Sigmoid colon (tissue), 7 donors: ENCODE data around the gene GNB5. TPM values are rescaled to one million over a fixed set of nuclear protein-coding genes. Genes with fewer than 3 reads are reported as not detected.

Source experiments
- DNase-seq: peaks from one replicate; pipeline ENCODE4 v3.0.0-alpha.2; 2019
- H3K27ac ChIP-seq, 4 donors: fragments of 200-600 bp; sonication (generic); one replicate each; pipeline ENCODE4 v1.5.1; 2016 to 2019; ENCODE audit warnings: mild to moderate bottlenecking in 1 of 4
- H3K27me3 ChIP-seq, 3 donors: fragments of 200-600 bp; sonication (generic); one replicate each; pipeline ENCODE4 v1.5.1; 2019; ENCODE audit warnings: mild to moderate bottlenecking in 1 of 3
- H3K36me3 ChIP-seq, 4 donors: fragments of 200-600 bp; sonication (generic); one replicate each; pipeline ENCODE4 v1.5.1; 2016 to 2019
- H3K4me1 ChIP-seq, 4 donors: fragments of 200-600 bp; sonication (generic); one replicate each; pipeline ENCODE4 v1.5.1; 2017 to 2019
- H3K4me3 ChIP-seq, 4 donors: fragments of 200-600 bp; sonication (generic); one replicate each; pipeline ENCODE4 v1.5.1; 2017 to 2019; ENCODE audit warnings: mild to moderate bottlenecking in 2 of 4, moderate library complexity in 1 of 4
- H3K9me3 ChIP-seq, 4 donors: fragments of 200-600 bp in 3 of 4; sonication (generic) in 3 of 4; one replicate each; pipeline versions ENCODE4 v1.5.1 to v1.6.1; 2013 to 2019
- EP300 ChIP-seq, 4 donors: sonication (generic); formaldehyde crosslinking; IDR thresholded peaks; one replicate each; pipeline ENCODE4 v1.6.1; 2017; ENCODE audit warnings: antibody characterized with exemption in 4 of 4
- POLR2A ChIP-seq, 2 donors: fragments of 450-650 bp; IDR thresholded peaks; one replicate each; pipeline ENCODE4 v1.6.1; 2016; ENCODE audit warnings: antibody characterized with exemption in 2 of 2, mild to moderate bottlenecking in 2 of 2, moderate library complexity in 2 of 2
- POLR2AphosphoS5 ChIP-seq, 4 donors: sonication (generic); formaldehyde crosslinking; IDR thresholded peaks; one replicate each; pipeline ENCODE4 v1.6.1; 2017; ENCODE audit warnings: antibody characterized with exemption in 4 of 4
- WGBS, 2 donors: extraction: QIAGEN DNeasy Blood & Tissue Kit; methylation state at CpG; one replicate each; pipeline ENCODE4 v1.1.7; 2013; 5-methylcytosine and 5-hydroxymethylcytosine counted together
- intact Hi-C: fragments of 100-400 bp; cut with DNase I; formaldehyde crosslinking; loops from one replicate; pipeline ENCODE4 v1.15.1; 2023
- polyA plus RNA-seq, 3 donors: library from polyadenylated mRNA; stranded (reverse); fragments of 200-250 nt; gene quantifications; one replicate each; pipeline ENCODE4 v1.2.3, GENCODE V29; 2013
- total RNA-seq, 4 donors: library from RNA; depleted of rRNA; stranded (reverse); fragments of >200 nt; gene quantifications; one replicate each; pipeline ENCODE4 v1.1.0, GENCODE V29; 2016
- TF ChIP-seq, protein P1 (sequence below), 4 experiments: fragments of 450-650 bp in 3 of 4; fragments of 200-600 bp in 1 of 4; IDR thresholded peaks; one replicate each; pipeline ENCODE4 v1.5.1; 2016 to 2019; ENCODE audit warnings: antibody characterized with exemption in 4 of 4, mild to moderate bottlenecking in 3 of 4, moderate library complexity in 2 of 4
- donor health status: healthy with polysubstance abuse.
- donor health status: Bipolar disorder and iron deficiency.
- donor health status: healthy.

Gene GNB5
- total and polyA plus RNA-seq, 7 donors: 7.8 to 39.9 (median 31.9) TPM

DNA sequence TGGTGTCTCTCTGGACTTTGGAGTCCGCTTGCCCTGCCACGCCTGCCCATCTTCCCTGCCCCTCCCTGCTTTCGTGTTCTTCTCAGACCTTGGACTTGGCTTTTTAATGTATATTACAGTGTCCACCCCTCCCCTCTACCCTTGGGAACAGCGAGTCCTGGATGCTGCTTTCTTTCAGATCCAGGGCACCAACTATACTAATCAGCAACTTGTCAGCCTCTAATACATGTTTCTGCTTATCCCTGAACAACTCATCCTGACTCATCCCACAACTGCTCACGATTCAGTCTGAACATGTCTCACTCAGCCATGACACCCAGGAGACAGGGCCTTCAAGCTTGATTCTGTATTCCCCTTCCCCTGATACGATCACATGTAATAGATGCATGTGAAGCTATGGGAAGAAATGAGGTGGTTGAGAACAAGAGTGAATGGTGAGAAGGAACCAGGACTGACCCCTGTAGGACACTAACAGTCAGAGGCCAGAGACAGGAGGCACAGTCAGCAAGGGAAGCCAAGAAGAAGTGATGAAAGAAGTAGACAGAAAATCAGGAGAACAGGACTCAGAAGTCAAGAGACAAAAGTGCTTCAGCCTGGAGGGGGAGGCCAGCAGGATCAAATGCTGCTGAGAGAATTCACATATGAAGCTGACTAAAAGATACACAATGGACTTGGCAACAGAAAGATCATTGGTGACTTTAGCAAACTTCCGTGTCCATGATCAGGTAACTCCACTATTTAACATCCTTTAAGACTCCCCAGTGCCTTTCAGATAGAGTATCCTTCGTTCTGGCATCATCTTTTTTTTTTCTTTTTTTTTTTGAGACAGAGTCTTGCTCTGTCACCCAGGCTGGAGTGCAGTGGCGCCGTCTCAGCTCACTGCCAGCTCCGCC lies 114.1 kb downstream of the GNB5 start:
- no peak for DNase-seq
- Histone ChIP-seq H3K9me3 (no peaks in the 10 kb centered on the region), H3K36me3 (no peaks in the 10 kb centered on the region), H3K4me3 (no peak overlapping the region), H3K4me1 (peaks cover 0 to 6% (median 3%) of the 10 kb centered on the region in 4 donors), H3K27me3 (no peaks in the 10 kb centered on the region), H3K27ac (no peak overlapping the region)
- 55 to 83% methylated on average over 11 of the region's 11 CpGs for WGBS, 2 donors
- TF ChIP-seq POLR2A (IDR thresholded peaks at IDR 0.05) (no peak), EP300 (IDR thresholded peaks at IDR 0.05) (no peak), POLR2AphosphoS5 (IDR thresholded peaks at IDR 0.05) (no peak)
- TF ChIP-seq, protein P1, sequence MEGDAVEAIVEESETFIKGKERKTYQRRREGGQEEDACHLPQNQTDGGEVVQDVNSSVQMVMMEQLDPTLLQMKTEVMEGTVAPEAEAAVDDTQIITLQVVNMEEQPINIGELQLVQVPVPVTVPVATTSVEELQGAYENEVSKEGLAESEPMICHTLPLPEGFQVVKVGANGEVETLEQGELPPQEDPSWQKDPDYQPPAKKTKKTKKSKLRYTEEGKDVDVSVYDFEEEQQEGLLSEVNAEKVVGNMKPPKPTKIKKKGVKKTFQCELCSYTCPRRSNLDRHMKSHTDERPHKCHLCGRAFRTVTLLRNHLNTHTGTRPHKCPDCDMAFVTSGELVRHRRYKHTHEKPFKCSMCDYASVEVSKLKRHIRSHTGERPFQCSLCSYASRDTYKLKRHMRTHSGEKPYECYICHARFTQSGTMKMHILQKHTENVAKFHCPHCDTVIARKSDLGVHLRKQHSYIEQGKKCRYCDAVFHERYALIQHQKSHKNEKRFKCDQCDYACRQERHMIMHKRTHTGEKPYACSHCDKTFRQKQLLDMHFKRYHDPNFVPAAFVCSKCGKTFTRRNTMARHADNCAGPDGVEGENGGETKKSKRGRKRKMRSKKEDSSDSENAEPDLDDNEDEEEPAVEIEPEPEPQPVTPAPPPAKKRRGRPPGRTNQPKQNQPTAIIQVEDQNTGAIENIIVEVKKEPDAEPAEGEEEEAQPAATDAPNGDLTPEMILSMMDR (IDR thresholded peaks at IDR 0.05): no peak
- intact Hi-C loops: loop anchor here (5.0 to 10.0 kb wide), 2 partner anchors 148 to 190 kb away; no protein-coding TSS in a partner anchor

DNA sequence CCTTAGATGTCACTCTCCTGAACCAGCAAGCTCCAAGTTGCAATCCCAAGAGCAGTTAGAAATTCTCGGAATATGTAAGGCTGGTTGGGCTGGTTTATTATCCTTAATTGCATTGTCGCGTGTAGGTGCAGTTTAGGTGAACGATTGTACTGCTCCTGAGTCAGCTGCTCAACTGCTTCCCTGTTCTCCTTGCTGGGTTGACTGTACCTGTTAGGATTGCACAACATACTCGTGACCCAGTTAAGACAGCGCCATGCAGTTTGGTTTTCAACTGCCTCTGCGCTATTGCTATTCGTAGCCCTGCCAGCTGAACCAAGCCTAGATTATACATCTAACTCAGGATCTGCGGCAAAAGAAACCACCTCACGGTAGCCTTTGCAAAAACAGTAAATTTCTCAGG lies 119.6 kb downstream of the GNB5 start:
- Histone ChIP-seq H3K4me3 (no peak overlapping the region), H3K4me1 (no peaks in the 10 kb centered on the region), H3K36me3 (no peaks in the 10 kb centered on the region), H3K9me3 (no peaks in the 10 kb centered on the region), H3K27me3 (no peaks in the 10 kb centered on the region), H3K27ac (no peak overlapping the region)
- no peak for DNase-seq
- TF ChIP-seq POLR2A (IDR thresholded peaks at IDR 0.05) (no peak), EP300 (IDR thresholded peaks at IDR 0.05) (no peak)
- TF ChIP-seq, protein P1 (IDR thresholded peaks at IDR 0.05): no peak
- WGBS, 2 donors: 18 to 71% methylated on average over 10 of the region's 10 CpGs
- intact Hi-C loops: loop anchor here (10.0 kb wide), 1 partner anchor 153 kb away; no protein-coding TSS in a partner anchor

DNA sequence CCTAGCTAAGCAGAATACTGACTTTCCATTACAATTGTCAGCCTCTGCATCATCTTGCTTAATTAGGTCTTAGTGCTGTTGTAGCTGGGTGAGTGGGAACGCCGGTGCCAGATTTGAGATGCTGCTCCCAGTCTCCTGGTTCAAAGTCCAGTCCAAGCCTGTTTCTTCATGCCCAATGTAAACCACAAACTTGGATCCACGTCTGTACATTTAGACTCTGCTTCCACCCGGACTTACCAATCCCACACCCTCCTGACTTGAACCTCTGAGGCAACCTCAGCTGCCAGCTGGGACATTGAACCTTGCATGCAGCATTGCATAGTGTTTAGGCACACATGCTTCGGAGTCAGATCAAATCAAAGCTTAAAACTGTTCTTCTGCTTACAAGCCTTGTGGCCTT lies 121.6 kb downstream of the GNB5 start:
- no peak for DNase-seq
- TF ChIP-seq, protein P1 (IDR thresholded peaks at IDR 0.05): no peak
- TF ChIP-seq POLR2A (IDR thresholded peaks at IDR 0.05) (no peak), EP300 (IDR thresholded peaks at IDR 0.05) (no peak), POLR2AphosphoS5 (IDR thresholded peaks at IDR 0.05) (no peak)
- Histone ChIP-seq H3K36me3 (peaks cover 0 to 8% (median 0%) of the 10 kb centered on the region in 4 donors), H3K4me3 (no peak overlapping the region), H3K27me3 (no peaks in the 10 kb centered on the region), H3K4me1 (no peaks in the 10 kb centered on the region), H3K27ac (no peak overlapping the region), H3K9me3 (no peaks in the 10 kb centered on the region)
- WGBS, 2 donors: 18 to 72% methylated on average over 5 of the region's 5 CpGs
- intact Hi-C loops: no loop called here

DNA sequence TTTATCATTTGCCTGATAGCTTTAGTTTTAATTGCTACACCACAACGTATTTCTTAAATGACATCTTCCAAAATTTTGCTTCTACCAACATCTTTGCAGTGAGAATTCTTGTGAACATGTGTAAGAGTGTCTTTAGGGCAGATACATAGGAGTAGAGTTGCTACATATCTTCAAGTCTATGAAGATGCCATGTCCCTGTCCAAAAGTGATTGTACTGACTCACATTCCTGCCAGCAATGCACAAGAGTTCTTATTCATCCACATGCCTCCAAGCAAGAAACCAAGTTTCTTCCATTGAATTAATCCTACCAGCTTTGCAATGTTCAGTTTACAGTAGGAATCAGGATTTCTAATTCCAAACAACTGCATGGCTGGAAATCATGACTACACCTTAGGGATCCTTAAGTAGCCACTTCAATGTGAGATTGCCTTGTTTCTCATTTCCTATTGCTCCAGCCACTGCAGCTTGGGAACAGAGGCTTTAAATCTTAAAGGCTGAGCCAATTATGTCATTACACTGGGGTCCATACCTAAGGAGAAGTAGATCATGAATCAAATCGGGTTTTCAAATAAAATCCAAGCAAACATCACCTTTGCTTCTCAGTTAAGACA lies 123.1 kb downstream of the GNB5 start:
- no peaks in the 10 kb centered on the region for H3K27me3 ChIP-seq
- no peak overlapping the region for H3K4me3 ChIP-seq
- no peaks in the 10 kb centered on the region for H3K4me1 ChIP-seq
- WGBS, 2 donors: 26 to 79% methylated on average over 2 of the region's 2 CpGs
- TF ChIP-seq POLR2AphosphoS5 (IDR thresholded peaks at IDR 0.05) (no peak), EP300 (IDR thresholded peaks at IDR 0.05) (no peak), POLR2A (IDR thresholded peaks at IDR 0.05) (no peak)
- TF ChIP-seq, protein P1 (IDR thresholded peaks at IDR 0.05): no peak
- DNase-seq: no peak
- no peak overlapping the region for H3K27ac ChIP-seq
- H3K9me3 ChIP-seq: no peaks in the 10 kb centered on the region
- peaks cover 0 to 22% (median 2%) of the 10 kb centered on the region in 4 donors for H3K36me3 ChIP-seq
- intact Hi-C loops: no loop called here
